Lower leg skin (tissue), 3 donors: Measurements from ENCODE around the gene SOCS7.

Experiments
- POLR2A ChIP-seq, 2 donors: fragments of 450-650 bp; IDR thresholded peaks; one replicate each; pipeline ENCODE4 v1.6.1; 2016 to 2017; ENCODE audit warnings: antibody characterized with exemption in 2 of 2, mild to moderate bottlenecking in 1 of 2, moderate library complexity in 1 of 2
- TF ChIP-seq, protein P1 (sequence below), 3 donors: fragments of 450-650 bp; IDR thresholded peaks; one replicate each; pipeline ENCODE4 v1.5.1; 2016; ENCODE audit warnings: antibody characterized with exemption in 3 of 3, mild to moderate bottlenecking in 3 of 3, moderate library complexity in 2 of 3

DNA sequence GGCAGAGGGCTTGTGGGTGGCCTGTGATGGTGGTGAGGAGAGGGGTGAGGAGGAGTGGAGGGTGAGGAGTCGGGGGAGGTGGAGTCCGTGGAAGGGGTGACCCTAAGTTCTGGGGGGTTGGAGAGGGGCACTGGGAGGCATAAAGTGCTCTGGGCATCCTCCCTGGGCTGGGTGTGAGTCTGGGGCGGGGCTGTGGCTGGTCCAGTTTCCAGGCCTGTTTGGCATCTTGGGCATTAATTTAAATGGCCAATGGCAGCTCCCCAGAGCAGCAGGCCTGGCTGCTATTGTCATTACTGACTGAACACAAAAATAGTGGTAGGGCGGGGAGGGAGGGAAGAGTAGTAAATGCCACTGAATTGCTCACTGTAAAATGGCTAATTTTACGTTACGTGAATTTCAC is 68.9 kb downstream of the SOCS7 start:
- no peak for TF ChIP-seq POLR2A (IDR thresholded peaks at IDR 0.05)
- TF ChIP-seq, protein P1, sequence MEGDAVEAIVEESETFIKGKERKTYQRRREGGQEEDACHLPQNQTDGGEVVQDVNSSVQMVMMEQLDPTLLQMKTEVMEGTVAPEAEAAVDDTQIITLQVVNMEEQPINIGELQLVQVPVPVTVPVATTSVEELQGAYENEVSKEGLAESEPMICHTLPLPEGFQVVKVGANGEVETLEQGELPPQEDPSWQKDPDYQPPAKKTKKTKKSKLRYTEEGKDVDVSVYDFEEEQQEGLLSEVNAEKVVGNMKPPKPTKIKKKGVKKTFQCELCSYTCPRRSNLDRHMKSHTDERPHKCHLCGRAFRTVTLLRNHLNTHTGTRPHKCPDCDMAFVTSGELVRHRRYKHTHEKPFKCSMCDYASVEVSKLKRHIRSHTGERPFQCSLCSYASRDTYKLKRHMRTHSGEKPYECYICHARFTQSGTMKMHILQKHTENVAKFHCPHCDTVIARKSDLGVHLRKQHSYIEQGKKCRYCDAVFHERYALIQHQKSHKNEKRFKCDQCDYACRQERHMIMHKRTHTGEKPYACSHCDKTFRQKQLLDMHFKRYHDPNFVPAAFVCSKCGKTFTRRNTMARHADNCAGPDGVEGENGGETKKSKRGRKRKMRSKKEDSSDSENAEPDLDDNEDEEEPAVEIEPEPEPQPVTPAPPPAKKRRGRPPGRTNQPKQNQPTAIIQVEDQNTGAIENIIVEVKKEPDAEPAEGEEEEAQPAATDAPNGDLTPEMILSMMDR (IDR thresholded peaks at IDR 0.05): no peak
